ENCODE results near the gene ASTN2. TPM values are rescaled to one million over a fixed set of nuclear protein-coding genes. Genes with fewer than 3 reads are reported as not detected.

The ASTN2 gene
- total and polyA plus RNA-seq, 10 of the 15 experiments (the other 5 are each of a cell fraction or from before 2014, with no cell fraction given): 1.4 to 15.7 (median 7.0) TPM

DNA sequence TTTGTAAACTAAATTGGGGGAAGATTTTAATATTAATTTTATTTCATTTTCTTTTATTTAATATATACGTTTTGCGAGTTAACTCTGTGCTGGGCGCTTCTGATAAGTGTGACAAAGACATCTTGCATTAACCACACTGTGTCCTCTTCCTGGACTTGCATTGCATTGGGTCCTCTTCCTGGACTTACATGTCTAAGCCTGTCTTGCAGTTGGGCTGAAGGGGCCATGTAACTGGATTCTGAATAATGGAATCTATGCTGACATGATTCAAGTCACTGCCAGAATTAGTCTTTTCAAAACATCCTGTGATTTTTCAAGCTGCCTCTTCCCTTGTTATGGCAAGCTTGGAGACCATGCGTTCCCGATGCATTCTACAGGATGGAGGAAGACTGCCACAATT lies 605.2 kb downstream of the ASTN2 start:
- no peak overlapping the region for H2AFZ ChIP-seq (ENCODE audit: control insufficient read depth, low read depth, low read length)
- no TSS peak for BruUV-seq (replicated peaks)
- TF ChIP-seq CBFB (IDR thresholded peaks at IDR 0.05; ENCODE audit: low read depth) (no peak), BMI1 (IDR thresholded peaks at IDR 0.05; ENCODE audit: borderline replicate concordance) (no peak), IKZF1 (conservative IDR thresholded peaks at IDR 0.05) (no peak), HDAC6 (IDR thresholded peaks at IDR 0.05; ENCODE audit: unreplicated experiment) (no peak)
- H3K79me2 ChIP-seq (ENCODE audit: control insufficient read depth, insufficient read depth, low read length): no peaks in the 10 kb centered on the region
- ChIA-PET POLR2A (no interaction called here), SMC1A (ENCODE audit: uncharacterized antibody, unreplicated experiment) (no interaction called here), RAD21 (ENCODE audit: unreplicated experiment) (no interaction called here), CTCF (interaction anchor here (1.3 kb wide), 1 partner anchor 9 kb away, joined by 3 read pairs; no protein-coding TSS in a partner anchor)
- no peak overlapping the region for H3K4me3 ChIP-seq
- H3K36me3 ChIP-seq (ENCODE audit: control insufficient read depth in 2 of 2, insufficient read depth in 2 of 2, low read length in 1 of 2): no peaks in the 10 kb centered on the region
- H3K27ac ChIP-seq (ENCODE audit: control insufficient read depth, insufficient read depth): no peak overlapping the region
- no peak overlapping the region for H3K9ac ChIP-seq (ENCODE audit: control insufficient read depth, insufficient read depth, low read length)
- H3K27me3 ChIP-seq (replicated peaks in 1 of 2; ENCODE audit: control insufficient read depth in 2 of 2, insufficient read depth in 2 of 2, low read length in 1 of 2): no peaks in the 10 kb centered on the region
- H3K4me2 ChIP-seq (ENCODE audit: control insufficient read depth, insufficient read depth): no peak overlapping the region
- no peaks in the 10 kb centered on the region for H3K4me1 ChIP-seq (ENCODE audit: control insufficient read depth, insufficient read depth, low read length)
- in situ Hi-C loops (cut with MboI): no loop called here
- WGBS (ENCODE audit: insufficient coverage, insufficient replicate concordance, low lambda C conversion rate, missing lambda C conversion rate): 70% methylated on average over 5 of the region's 5 CpGs
- intact Hi-C loops (cut with micrococcal nuclease; ENCODE audit: unreplicated experiment): no loop called here
- no peak for ATAC-seq
- H4K20me1 ChIP-seq (ENCODE audit: control insufficient read depth, insufficient read depth): no peaks in the 10 kb centered on the region
- no peak for DNase-seq (ENCODE audit: low read depth, low spot score)
- H3K9me3 ChIP-seq (replicated peaks; ENCODE audit: control insufficient read depth, insufficient read depth, low read length): no peaks in the 10 kb centered on the region
- no peak for FAIRE-seq

DNA sequence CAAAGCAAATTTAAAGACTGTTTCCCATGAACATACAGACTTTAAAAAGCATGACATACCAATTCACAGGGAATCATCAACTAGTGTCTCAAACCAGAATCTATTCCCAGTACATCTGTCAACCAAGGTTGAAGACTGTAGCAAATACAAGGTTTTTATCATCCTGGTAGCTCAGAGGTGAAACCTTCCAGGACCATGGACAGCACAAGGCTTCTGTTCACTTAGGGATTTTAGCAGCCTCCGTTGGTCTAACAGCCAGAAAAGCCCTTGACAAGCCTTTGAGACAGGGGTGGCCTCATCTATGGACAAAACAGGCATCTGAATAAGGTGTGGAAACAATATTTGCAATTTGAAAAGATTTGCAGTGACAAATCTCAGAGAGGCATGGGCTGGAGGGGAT lies 608.8 kb downstream of the ASTN2 start:
- no TSS peak for BruUV-seq (replicated peaks)
- TF ChIP-seq, protein P1, sequence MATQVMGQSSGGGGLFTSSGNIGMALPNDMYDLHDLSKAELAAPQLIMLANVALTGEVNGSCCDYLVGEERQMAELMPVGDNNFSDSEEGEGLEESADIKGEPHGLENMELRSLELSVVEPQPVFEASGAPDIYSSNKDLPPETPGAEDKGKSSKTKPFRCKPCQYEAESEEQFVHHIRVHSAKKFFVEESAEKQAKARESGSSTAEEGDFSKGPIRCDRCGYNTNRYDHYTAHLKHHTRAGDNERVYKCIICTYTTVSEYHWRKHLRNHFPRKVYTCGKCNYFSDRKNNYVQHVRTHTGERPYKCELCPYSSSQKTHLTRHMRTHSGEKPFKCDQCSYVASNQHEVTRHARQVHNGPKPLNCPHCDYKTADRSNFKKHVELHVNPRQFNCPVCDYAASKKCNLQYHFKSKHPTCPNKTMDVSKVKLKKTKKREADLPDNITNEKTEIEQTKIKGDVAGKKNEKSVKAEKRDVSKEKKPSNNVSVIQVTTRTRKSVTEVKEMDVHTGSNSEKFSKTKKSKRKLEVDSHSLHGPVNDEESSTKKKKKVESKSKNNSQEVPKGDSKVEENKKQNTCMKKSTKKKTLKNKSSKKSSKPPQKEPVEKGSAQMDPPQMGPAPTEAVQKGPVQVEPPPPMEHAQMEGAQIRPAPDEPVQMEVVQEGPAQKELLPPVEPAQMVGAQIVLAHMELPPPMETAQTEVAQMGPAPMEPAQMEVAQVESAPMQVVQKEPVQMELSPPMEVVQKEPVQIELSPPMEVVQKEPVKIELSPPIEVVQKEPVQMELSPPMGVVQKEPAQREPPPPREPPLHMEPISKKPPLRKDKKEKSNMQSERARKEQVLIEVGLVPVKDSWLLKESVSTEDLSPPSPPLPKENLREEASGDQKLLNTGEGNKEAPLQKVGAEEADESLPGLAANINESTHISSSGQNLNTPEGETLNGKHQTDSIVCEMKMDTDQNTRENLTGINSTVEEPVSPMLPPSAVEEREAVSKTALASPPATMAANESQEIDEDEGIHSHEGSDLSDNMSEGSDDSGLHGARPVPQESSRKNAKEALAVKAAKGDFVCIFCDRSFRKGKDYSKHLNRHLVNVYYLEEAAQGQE (IDR thresholded peaks at IDR 0.05; ENCODE audit: low read depth, low read length): peak; percentile 94
- TF ChIP-seq NFYB (IDR thresholded peaks at IDR 0.05; ENCODE audit: insufficient read depth, low read depth, low read length): no peak
- H3K9ac ChIP-seq (ENCODE audit: control insufficient read depth, insufficient read depth, low read length): no peak overlapping the region
- FAIRE-seq: no peak
- no peaks in the 10 kb centered on the region for H3K79me2 ChIP-seq (ENCODE audit: control insufficient read depth, insufficient read depth, low read length)
- no peak overlapping the region for H3K4me3 ChIP-seq
- POLR2A ChIA-PET: no interaction called here
- in situ Hi-C loops (cut with MboI) (no loop called here), intact Hi-C loops (cut with micrococcal nuclease; ENCODE audit: unreplicated experiment) (no loop called here)
- no peaks in the 10 kb centered on the region for H3K27me3 ChIP-seq (replicated peaks in 1 of 2; ENCODE audit: control insufficient read depth in 2 of 2, insufficient read depth in 2 of 2, low read length in 1 of 2)
- no peak for ATAC-seq
- WGBS (ENCODE audit: insufficient coverage, insufficient replicate concordance, low lambda C conversion rate, missing lambda C conversion rate): 0% methylated on average over 1 of the region's 1 CpG
- RAD21 ChIA-PET (ENCODE audit: unreplicated experiment): no interaction called here
- no peaks in the 10 kb centered on the region for H3K36me3 ChIP-seq (ENCODE audit: control insufficient read depth in 2 of 2, insufficient read depth in 2 of 2, low read length in 1 of 2)
- no peaks in the 10 kb centered on the region for H4K20me1 ChIP-seq (ENCODE audit: control insufficient read depth, insufficient read depth)
- no peak for DNase-seq (ENCODE audit: low read depth, low spot score)
- CTCF ChIA-PET: interaction anchor here (0.9 kb wide), 1 partner anchor 69 kb away, joined by 3 read pairs; no protein-coding TSS in a partner anchor
- H3K4me1 ChIP-seq (ENCODE audit: control insufficient read depth, insufficient read depth, low read length): no peaks in the 10 kb centered on the region
- no peaks in the 10 kb centered on the region for H3K9me3 ChIP-seq (replicated peaks; ENCODE audit: control insufficient read depth, insufficient read depth, low read length)
- no peak overlapping the region for H3K4me2 ChIP-seq (ENCODE audit: control insufficient read depth, insufficient read depth)
- H3K27ac ChIP-seq (ENCODE audit: control insufficient read depth, insufficient read depth): no peak overlapping the region
- no peak overlapping the region for H2AFZ ChIP-seq (ENCODE audit: control insufficient read depth, low read depth, low read length)
- SMC1A ChIA-PET (ENCODE audit: uncharacterized antibody, unreplicated experiment): no interaction called here
